HEK293 (cell line): Measurements from ENCODE around the gene PPIL4.
"Not testable (repeated sequence)": the region's sequence is repeated elsewhere in the genome, so short reads cannot be mapped to it uniquely, and the experiment has no call there.

Experiments
- CTCF ChIA-PET: fragments of 350-600 bp; formaldehyde crosslinking; extraction: SDS; loops from one replicate; lab custom pipeline; 2021; ENCODE audit warnings: antibody characterized with exemption; lab: Yijun Ruan, JAX
- POLR2A ChIA-PET: fragments of 300-600 bp; formaldehyde crosslinking; extraction: SDS; loops from one replicate; lab custom pipeline; 2020; ENCODE audit warnings: antibody characterized with exemption, inconsistent platforms; lab: Yijun Ruan, JAX
- H3K27ac ChIP-seq: fragments of 200-500 bp; sonication (Bioruptor generic); 2 replicates; pipeline ENCODE4 v1.5.1; 2014; ENCODE audit warnings: low read depth, low read length, control low read depth, inconsistent platforms; ENCODE audit errors: extremely low read depth
- H3K36me3 ChIP-seq, 2 experiments: fragments of 200-500 bp in 1 of 2; sonication (Bioruptor generic) in 1 of 2; 1 replicate in 1 of 2; 2 replicates in 1 of 2; pipeline ENCODE4 v1.5.1; 2014 to 2017; ENCODE audit warnings: inconsistent platforms in 2 of 2, low read length in 2 of 2; ENCODE audit not compliant: control insufficient read depth in 2 of 2, insufficient read depth in 1 of 2
- H3K4me1 ChIP-seq: fragments of 200-500 bp; sonication (Bioruptor generic); 2 replicates; pipeline ENCODE4 v1.5.1; 2014; ENCODE audit warnings: mild to moderate bottlenecking, low read length, inconsistent platforms; ENCODE audit not compliant: control insufficient read depth, insufficient read depth
- H3K4me3 ChIP-seq: 2 replicates; pipeline ENCODE4 v1.5.1; 2011; ENCODE audit warnings: low read depth, mild to moderate bottlenecking, control low read depth, low read length, moderate library complexity
- H3K9me3 ChIP-seq: fragments of 200-500 bp; sonication (Bioruptor generic); 2 replicates; pipeline ENCODE4 v1.5.1; 2014; ENCODE audit warnings: low read depth, low read length, inconsistent platforms; ENCODE audit not compliant: control insufficient read depth, insufficient read depth
- ATF2 ChIP-seq: fragments of 450-650 bp; formaldehyde crosslinking; IDR thresholded peaks from 2 replicates; pipeline ENCODE4 v1.5.1; 2016; ENCODE audit warnings: missing biosample characterization, missing genetic modification characterization, low read depth
- BCL11A ChIP-seq: fragments of 450-650 bp; formaldehyde crosslinking; IDR thresholded peaks from 2 replicates; pipeline ENCODE4 v1.5.1; 2016; ENCODE audit warnings: low read depth, missing biosample characterization, missing genetic modification characterization
- GLIS1 ChIP-seq: fragments of 450-650 bp; formaldehyde crosslinking; IDR thresholded peaks from 2 replicates; pipeline ENCODE4 v1.5.1; 2016; ENCODE audit warnings: missing biosample characterization, missing genetic modification characterization
- HOXA7 ChIP-seq: sonication (generic); formaldehyde crosslinking; IDR thresholded peaks from 2 replicates; pipeline ENCODE4 v1.8.1; 2022; ENCODE audit warnings: missing genetic modification reagents, borderline replicate concordance
- HOXD13 ChIP-seq: sonication (generic); formaldehyde crosslinking; IDR thresholded peaks from 2 replicates; pipeline ENCODE4 v1.8.0; 2022; ENCODE audit warnings: missing genetic modification reagents, borderline replicate concordance
- PRDM4 ChIP-seq: fragments of 450-650 bp; formaldehyde crosslinking; IDR thresholded peaks from 2 replicates; pipeline ENCODE4 v1.5.1; 2017; ENCODE audit warnings: missing biosample characterization, missing genetic modification characterization
- SALL2 ChIP-seq: fragments of 450-650 bp; formaldehyde crosslinking; IDR thresholded peaks from 2 replicates; pipeline ENCODE4 v1.5.0; 2017; ENCODE audit warnings: missing biosample characterization, mild to moderate bottlenecking, missing genetic modification characterization, borderline replicate concordance
- ZBTB1 ChIP-seq: fragments of 450-650 bp; formaldehyde crosslinking; IDR thresholded peaks from 2 replicates; pipeline ENCODE4 v1.5.1; 2016; ENCODE audit warnings: missing biosample characterization, missing genetic modification characterization
- ZBTB7A ChIP-seq: fragments of 450-650 bp; formaldehyde crosslinking; IDR thresholded peaks from 2 replicates; pipeline ENCODE4 v1.5.1; 2016; ENCODE audit warnings: low read depth, missing biosample characterization, missing genetic modification characterization
- ZEB2 ChIP-seq: fragments of 450-650 bp; formaldehyde crosslinking; IDR thresholded peaks from 2 replicates; pipeline ENCODE4 v1.5.1; 2016; ENCODE audit warnings: missing biosample characterization, missing genetic modification characterization
- ZNF114 ChIP-seq: fragments of 450-650 bp; formaldehyde crosslinking; IDR thresholded peaks from 2 replicates; pipeline ENCODE4 v1.5.0; 2017; ENCODE audit warnings: missing biosample characterization, missing genetic modification characterization
- ZNF138 ChIP-seq: fragments of 450-650 bp; formaldehyde crosslinking; IDR thresholded peaks from 2 replicates; pipeline ENCODE4 v1.5.1; 2016; ENCODE audit warnings: missing biosample characterization, missing genetic modification characterization, borderline replicate concordance
- ZNF175 ChIP-seq: fragments of 450-650 bp; formaldehyde crosslinking; IDR thresholded peaks from 2 replicates; pipeline ENCODE4 v1.5.1; 2016; ENCODE audit warnings: missing biosample characterization, missing genetic modification characterization
- ZNF214 ChIP-seq: fragments of 450-650 bp; formaldehyde crosslinking; IDR thresholded peaks from 2 replicates; pipeline ENCODE4 v1.5.1; 2017; ENCODE audit warnings: missing biosample characterization, mild to moderate bottlenecking, missing genetic modification characterization, borderline replicate concordance
- ZNF280D ChIP-seq: fragments of 450-650 bp; formaldehyde crosslinking; IDR thresholded peaks from 2 replicates; pipeline ENCODE4 v1.5.1; 2016; ENCODE audit warnings: missing biosample characterization, missing genetic modification characterization
- ZNF416 ChIP-seq: fragments of 450-650 bp; formaldehyde crosslinking; IDR thresholded peaks from 2 replicates; pipeline ENCODE4 v1.5.1; 2016; ENCODE audit warnings: missing biosample characterization, missing genetic modification characterization
- ZNF555 ChIP-seq: fragments of 450-650 bp; formaldehyde crosslinking; conservative IDR thresholded peaks from 2 replicates; pipeline ENCODE4 v1.5.1; 2017; ENCODE audit warnings: missing biosample characterization, mild to moderate bottlenecking, missing genetic modification characterization, inconsistent platforms
- ZNF629 ChIP-seq: fragments of 450-650 bp; formaldehyde crosslinking; IDR thresholded peaks from 2 replicates; pipeline ENCODE4 v1.5.1; 2017; ENCODE audit warnings: missing biosample characterization, missing genetic modification characterization
- ZNF664 ChIP-seq: fragments of 450-650 bp; formaldehyde crosslinking; IDR thresholded peaks from 2 replicates; pipeline ENCODE4 v1.5.1; 2016; ENCODE audit warnings: missing biosample characterization, missing genetic modification characterization
- ZNF747 ChIP-seq: fragments of 450-650 bp; formaldehyde crosslinking; IDR thresholded peaks from 2 replicates; pipeline ENCODE4 v1.5.1; 2016; ENCODE audit warnings: missing biosample characterization, missing genetic modification characterization
- ZNF792 ChIP-seq: fragments of 450-650 bp; formaldehyde crosslinking; IDR thresholded peaks from 2 replicates; pipeline ENCODE4 v1.5.1; 2016; ENCODE audit warnings: missing biosample characterization, missing genetic modification characterization
- ZNF830 ChIP-seq: fragments of 450-650 bp; IDR thresholded peaks from 2 replicates; pipeline ENCODE4 v1.5.0; 2018; ENCODE audit warnings: missing biosample characterization, missing genetic modification characterization, low read depth, mild to moderate bottlenecking, moderate library complexity
- ZSCAN23 ChIP-seq: fragments of 450-650 bp; formaldehyde crosslinking; IDR thresholded peaks from 2 replicates; pipeline ENCODE4 v1.5.1; 2016; ENCODE audit warnings: missing biosample characterization, missing genetic modification characterization
- TF ChIP-seq, protein P1 (sequence below): fragments of 450-650 bp; formaldehyde crosslinking; IDR thresholded peaks from 2 replicates; pipeline ENCODE4 v1.5.1; 2016; ENCODE audit warnings: missing biosample characterization, missing genetic modification characterization

PPIL4 gene

DNA sequence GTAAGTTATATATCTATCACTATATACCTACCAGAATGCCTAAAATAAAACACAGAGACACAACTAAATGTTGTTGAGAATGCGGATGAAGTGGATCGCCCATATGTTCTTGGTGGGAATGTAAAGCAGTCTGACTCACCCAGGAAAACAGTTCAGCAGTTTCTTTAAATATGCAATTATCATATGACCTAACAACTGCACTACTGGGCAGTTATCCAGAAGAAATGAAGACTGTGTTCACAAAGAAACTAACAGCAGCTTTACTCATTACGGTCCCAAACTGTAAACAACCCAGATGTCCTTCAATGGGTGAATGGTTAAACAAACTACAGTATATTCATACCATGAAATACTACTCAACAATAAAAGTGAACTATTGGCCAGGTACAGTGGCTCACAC is 46.8 kb downstream of the PPIL4 start (continued):
- TF ChIP-seq ZSCAN23 (tag by site-specific recombination) (peak; percentile 11; the same call in 1 of the 2 replicates), ZNF629 (tag by site-specific recombination) (peak; percentile 69), PRDM4 (tag by site-specific recombination) (peak; percentile 73), ZNF830 (no peak), BCL11A (tag by site-specific recombination) (no peak), ZNF175 (no peak), ZNF792 (tag by site-specific recombination) (no peak), ZNF416 (no peak), ZEB2 (tag by site-specific recombination) (peak; percentile 49; the same call in 1 of the 2 replicates), ZNF138 (tag by site-specific recombination) (no peak), ZNF664 (peak; percentile 40; the same call in 1 of the 2 replicates), ATF2 (tag by site-specific recombination) (no peak), ZBTB1 (no peak)

DNA sequence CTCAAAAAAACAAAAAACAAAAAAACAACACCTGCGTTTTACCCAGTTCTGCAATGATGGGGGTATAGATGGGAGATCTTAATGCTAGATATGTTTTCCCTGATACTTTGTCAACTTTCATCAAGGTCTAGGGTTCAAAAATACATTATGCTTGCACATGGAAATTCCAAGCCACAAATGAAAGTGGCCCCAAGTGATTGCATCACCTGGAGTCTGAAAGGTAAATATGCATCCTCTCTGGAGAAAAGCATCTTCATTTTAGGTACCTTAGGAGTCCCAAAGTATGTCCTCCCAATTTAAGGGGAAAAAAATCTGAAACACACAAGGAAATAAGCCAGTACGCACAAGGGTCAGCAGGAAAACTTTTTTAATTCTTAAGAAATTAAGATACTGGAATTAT is 48.5 kb downstream of the PPIL4 start:
- POLR2A ChIA-PET: no interaction called here
- no peaks in the 10 kb centered on the region for H3K4me1 ChIP-seq

DNA sequence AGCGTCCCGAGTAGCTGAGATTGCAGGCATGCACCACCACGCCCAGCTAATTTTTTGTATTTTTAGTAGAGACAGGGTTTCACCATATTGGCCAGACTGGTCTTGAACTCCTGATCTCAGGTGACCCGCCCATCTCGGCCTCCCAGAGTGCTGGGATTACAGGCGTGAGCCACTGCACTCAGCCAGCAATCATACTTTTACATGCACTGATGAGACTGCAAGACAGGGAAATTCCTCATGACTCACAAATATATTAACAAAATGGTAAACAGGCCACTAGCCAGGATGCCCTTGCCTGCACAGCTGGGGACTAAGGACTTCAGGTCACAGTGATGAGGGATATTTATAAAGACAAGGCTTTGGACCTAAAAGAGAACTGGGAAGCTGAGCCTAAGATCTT is 49.2 kb downstream of the PPIL4 start:
- H3K27ac ChIP-seq, POLR2A ChIA-PET: not testable (repeated sequence)

More for the DNA sequence above, 48.5 kb downstream of the PPIL4 start:
- TF ChIP-seq SALL2 (tag by site-specific recombination) (no peak), ZNF214 (tag by site-specific recombination) (no peak), HOXA7 (CRISPR knock-in tag) (no peak), ZNF280D (no peak), ZBTB7A (tag by site-specific recombination) (no peak), ZNF830 (no peak), GLIS1 (no peak), ZNF114 (tag by site-specific recombination) (no peak), ZNF555 (tag by site-specific recombination) (no peak), HOXD13 (CRISPR knock-in tag) (no peak), ZNF747 (tag by site-specific recombination) (no peak)
- TF ChIP-seq, protein P1, sequence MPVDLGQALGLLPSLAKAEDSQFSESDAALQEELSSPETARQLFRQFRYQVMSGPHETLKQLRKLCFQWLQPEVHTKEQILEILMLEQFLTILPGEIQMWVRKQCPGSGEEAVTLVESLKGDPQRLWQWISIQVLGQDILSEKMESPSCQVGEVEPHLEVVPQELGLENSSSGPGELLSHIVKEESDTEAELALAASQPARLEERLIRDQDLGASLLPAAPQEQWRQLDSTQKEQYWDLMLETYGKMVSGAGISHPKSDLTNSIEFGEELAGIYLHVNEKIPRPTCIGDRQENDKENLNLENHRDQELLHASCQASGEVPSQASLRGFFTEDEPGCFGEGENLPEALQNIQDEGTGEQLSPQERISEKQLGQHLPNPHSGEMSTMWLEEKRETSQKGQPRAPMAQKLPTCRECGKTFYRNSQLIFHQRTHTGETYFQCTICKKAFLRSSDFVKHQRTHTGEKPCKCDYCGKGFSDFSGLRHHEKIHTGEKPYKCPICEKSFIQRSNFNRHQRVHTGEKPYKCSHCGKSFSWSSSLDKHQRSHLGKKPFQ: no peak
- CTCF ChIA-PET: no interaction called here
- Histone ChIP-seq H3K36me3 (no peaks in the 10 kb centered on the region; a peak in 1 of 3 replicates), H3K9me3 (no peaks in the 10 kb centered on the region), H3K27ac (no peak overlapping the region), H3K4me3 (no peak overlapping the region)

GRCh38 chr6:149495349-149496016 is 50.4 kb downstream of the PPIL4 start:
- CTCF ChIA-PET: interaction anchor here (0.6 to 0.9 kb wide), 2 partner anchors 466 to 467 kb away, joined by 3 to 6 read pairs; no protein-coding TSS in a partner anchor
- H3K4me3 ChIP-seq, POLR2A ChIA-PET, H3K36me3 ChIP-seq, H3K27ac ChIP-seq, H3K9me3 ChIP-seq, H3K4me1 ChIP-seq: not testable (repeated sequence)

More for the DNA sequence above, 49.2 kb downstream of the PPIL4 start:
- H3K36me3 ChIP-seq, H3K4me3 ChIP-seq, CTCF ChIA-PET, H3K9me3 ChIP-seq, H3K4me1 ChIP-seq: not testable (repeated sequence)
